ENCODE data around the gene SELENOO. TPM values are rescaled to one million over a fixed set of nuclear protein-coding genes. Genes with fewer than 3 reads are reported as not detected.

SELENOO gene
- total RNA-seq, 2 experiments from 2014 or later: 27.9 to 33.3 TPM

DNA sequence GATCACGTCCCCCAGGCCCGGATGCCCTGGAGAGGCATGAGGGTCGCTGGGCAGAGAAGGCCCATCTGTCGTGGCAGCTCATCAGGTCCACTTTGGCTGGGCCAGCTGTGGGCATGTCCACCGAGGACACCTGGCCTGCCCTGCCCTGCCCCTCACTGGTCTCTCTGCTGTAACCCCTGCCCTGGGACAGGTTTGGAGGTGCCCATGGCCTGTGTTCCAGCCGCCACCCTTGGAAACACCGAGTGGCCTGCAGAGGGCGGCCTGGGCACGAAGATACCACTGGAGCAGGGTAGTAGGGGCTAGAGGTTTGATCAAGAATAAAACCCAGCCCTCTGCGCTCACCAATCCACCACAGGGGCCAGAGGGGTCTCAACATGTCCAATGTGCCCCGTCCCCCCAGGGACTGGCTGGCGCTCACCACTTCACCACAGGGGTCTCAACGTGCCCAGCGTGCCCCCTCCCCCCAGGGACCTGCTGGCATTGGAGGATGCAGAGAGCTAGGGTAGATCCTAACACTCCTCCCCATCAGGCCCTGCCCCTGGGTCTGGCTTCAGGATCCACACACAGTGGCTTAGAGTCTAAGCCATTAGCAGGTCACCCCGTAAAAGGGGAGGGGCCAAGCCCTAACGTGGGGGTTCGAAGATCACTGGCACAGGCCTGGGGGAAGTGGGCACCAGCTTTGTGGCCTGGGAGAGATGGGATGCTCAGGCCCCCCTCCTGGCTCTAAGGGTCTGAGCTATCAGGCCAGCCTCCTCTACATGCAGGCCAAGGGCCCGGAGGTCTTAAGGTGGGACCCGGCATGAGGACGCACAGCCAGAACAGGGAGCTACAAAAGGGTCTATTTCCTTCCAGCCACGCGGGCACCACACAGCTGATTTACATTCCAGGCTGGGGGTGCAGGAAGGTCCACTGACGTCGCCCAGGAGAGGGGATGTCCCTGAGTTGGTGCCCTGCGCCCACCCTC lies 51.6 kb downstream of the SELENOO start:
- peaks cover 2% of the 10 kb centered on the region for H3K36me3 Mint-ChIP-seq
- no peaks in the 10 kb centered on the region for H3K9me3 Mint-ChIP-seq
- DNase-seq (peak; percentile 78), ATAC-seq (ENCODE audit: low read depth) (peak; percentile 55)
- H3K27ac Mint-ChIP-seq: no peak overlapping the region
- no peaks in the 10 kb centered on the region for H3K27me3 Mint-ChIP-seq
- H3K4me3 Mint-ChIP-seq: peak overlapping the region; percentile 42
- H3K4me1 Mint-ChIP-seq: peaks cover 7% of the 10 kb centered on the region
- POLR2A ChIA-PET: interaction anchor here (0.9 to 3.4 kb wide), 7 partner anchors 10 to 316 kb away, joined by 3 to 26 read pairs (median 7); partner anchors contain the start of genes LMF2, MAPK12, NCAPH2 and SCO2

DNA sequence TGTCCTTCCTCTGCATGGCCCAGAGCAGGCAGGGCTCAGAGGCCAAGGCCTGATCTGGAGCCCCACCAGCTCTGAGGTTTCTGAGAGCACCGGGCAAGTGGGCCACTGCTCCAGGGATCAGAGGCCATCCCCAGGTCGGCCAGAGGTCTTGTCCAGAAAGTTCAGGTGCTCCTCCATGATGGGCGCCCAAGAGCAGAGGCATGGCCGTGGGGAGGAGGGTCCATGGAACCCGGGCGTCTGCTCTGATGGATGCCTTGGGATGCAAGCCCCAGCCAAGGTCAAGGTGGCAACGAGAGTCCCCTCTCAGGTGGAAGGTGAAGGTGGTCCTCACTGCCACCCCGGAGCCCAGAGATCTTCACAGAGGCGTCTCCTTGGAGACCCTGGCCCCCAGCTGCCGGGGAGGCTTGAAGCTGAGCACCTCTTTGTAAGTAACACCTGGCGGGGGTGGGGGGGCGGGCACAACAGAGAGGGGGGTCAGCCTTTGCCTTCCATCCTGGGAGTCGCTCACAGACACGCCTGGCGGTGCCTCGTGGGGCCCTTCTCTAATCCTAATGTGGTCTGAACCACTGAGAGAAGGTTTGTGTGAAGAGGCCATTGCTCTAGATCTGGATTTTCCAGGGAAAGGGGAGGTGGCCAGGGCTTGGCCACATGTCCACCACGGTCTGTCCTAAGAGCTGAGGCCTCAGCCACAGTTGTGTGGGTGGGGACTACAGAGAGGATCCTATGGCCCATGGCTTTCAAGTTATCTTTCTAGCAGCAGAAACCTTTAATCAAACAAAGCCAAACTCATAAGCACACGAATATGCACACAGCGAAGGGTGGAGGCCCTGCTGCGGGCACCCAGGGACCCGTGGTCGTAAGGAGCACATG lies 52.5 kb downstream of the SELENOO start:
- POLR2A ChIA-PET: interaction anchor here (0.9 to 3.4 kb wide), 4 partner anchors 9 to 254 kb away, joined by 3 to 26 read pairs (median 3); partner anchors contain the start of genes LMF2, MAPK12 and NCAPH2
- peaks cover 5% of the 10 kb centered on the region for H3K4me1 Mint-ChIP-seq
- no peaks in the 10 kb centered on the region for H3K36me3 Mint-ChIP-seq
- H3K9me3 Mint-ChIP-seq: no peaks in the 10 kb centered on the region
- H3K27ac Mint-ChIP-seq: no peak overlapping the region
- H3K27me3 Mint-ChIP-seq: no peaks in the 10 kb centered on the region
- no peak overlapping the region for H3K4me3 Mint-ChIP-seq
- ATAC-seq (ENCODE audit: low read depth) (no peak), DNase-seq (no peak)

DNA sequence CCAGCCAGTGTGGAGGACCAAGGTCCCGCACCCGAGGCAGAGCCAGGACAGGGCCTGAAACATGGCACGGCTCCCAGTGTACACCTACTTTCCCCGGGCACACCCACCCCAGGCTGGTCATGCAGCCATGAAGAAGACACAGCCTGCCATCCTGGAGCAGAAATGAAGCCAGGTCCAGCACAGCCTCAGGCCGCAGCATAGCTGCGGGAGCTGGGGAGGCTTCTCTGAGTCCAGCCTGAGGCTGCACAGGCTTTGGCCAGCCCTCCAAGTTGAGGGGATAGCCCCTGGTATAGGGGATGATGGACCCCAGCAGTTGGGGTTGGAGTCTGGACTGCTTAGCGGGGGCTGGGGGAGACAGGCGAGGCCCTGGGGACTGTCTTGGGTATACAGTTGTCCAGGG lies 53.1 kb downstream of the SELENOO start:
- Mint-ChIP-seq H3K9me3 (no peaks in the 10 kb centered on the region), H3K4me3 (no peak overlapping the region), H3K4me1 (peaks cover 5% of the 10 kb centered on the region), H3K36me3 (no peaks in the 10 kb centered on the region), H3K27ac (no peak overlapping the region), H3K27me3 (peaks cover 1% of the 10 kb centered on the region)
- DNase-seq (no peak), ATAC-seq (ENCODE audit: low read depth) (no peak)
- POLR2A ChIA-PET: interaction anchor here (1.0 kb wide), 1 partner anchor 14 kb away, joined by 3 read pairs; no protein-coding TSS in a partner anchor

DNA sequence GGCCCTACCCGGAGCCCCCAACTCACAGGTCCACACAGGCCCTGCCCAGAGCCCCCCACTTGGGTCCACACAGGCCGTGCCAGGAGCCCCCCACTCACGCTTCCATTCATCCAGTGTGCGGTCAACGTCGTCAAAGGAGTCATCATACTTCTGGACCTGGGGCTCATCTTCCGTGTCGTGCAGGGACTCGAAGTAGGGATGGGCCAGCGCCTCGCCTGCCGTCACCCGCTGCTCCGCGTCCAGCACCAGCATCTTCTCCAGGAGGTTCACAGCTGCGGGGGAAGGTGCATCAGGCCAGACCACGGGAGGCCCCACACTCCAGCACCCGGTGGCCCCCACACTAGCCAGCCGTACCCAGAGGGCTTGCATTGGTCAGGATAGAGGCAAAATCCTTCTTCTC lies 54.3 kb downstream of the SELENOO start:
- Mint-ChIP-seq H3K4me1 (peaks cover 4% of the 10 kb centered on the region), H3K4me3 (no peak overlapping the region), H3K9me3 (no peaks in the 10 kb centered on the region), H3K27me3 (peaks cover 3% of the 10 kb centered on the region), H3K36me3 (no peaks in the 10 kb centered on the region), H3K27ac (no peak overlapping the region)
- POLR2A ChIA-PET: no interaction called here
- ATAC-seq (ENCODE audit: low read depth): no peak
- no peak for DNase-seq

DNA sequence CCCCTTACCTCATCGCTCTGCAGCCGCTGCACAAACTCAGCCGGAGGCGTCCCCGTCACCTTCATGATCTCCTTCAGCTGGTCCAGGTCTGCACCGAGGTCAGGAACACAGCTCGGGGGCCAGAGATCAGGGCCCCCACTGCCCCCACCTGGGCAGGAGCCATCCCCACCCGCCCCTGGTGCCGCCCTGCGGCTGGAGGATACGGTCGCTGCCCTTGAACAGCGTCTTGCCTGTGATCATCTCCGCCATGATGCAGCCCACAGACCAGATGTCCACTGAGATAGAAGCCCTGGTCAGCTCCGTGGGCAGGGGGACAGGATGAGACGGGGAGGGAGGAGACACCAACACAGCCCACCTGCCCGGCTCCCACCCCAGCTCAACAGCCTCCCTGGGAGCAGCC lies 54.8 kb downstream of the SELENOO start:
- H3K9me3 Mint-ChIP-seq: no peaks in the 10 kb centered on the region
- no peak for DNase-seq
- POLR2A ChIA-PET: no interaction called here
- H3K27ac Mint-ChIP-seq: no peak overlapping the region
- H3K4me3 Mint-ChIP-seq: no peak overlapping the region
- peaks cover 3% of the 10 kb centered on the region for H3K27me3 Mint-ChIP-seq
- peaks cover 1% of the 10 kb centered on the region for H3K4me1 Mint-ChIP-seq
- no peak for ATAC-seq (ENCODE audit: low read depth)
- no peaks in the 10 kb centered on the region for H3K36me3 Mint-ChIP-seq

DNA sequence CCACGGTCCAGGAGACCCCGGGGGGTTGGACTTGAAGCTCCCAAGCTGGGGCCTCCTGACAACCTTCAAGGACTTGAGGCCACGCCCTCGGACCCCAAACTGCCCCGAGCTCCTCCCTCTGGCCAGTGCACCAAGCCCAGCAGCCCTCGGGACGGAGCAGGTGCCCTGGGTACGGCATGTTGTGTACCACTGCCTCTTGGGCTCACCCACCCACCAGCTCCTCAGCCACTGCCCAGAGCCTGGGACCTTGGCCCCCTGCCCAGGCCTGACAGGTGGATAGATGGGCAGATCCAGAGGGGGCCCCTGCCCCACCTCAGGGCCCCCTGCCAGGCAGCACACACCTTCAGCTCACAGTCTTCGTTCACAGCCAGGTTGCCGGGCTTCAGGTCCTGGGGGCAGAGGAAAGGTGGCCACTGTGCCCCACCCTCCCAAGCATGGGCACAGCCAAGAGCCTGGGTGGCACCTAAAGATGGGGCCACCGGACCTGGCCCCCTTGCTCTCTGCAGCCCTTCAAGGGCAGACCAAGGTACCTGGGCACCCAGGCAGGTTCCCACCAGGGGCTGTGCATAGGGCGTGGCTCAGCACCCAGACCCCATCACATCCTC lies 55.5 kb downstream of the SELENOO start:
- Mint-ChIP-seq H3K36me3 (no peaks in the 10 kb centered on the region), H3K4me1 (no peaks in the 10 kb centered on the region), H3K4me3 (no peak overlapping the region), H3K27ac (no peak overlapping the region), H3K9me3 (no peaks in the 10 kb centered on the region), H3K27me3 (peaks cover 3% of the 10 kb centered on the region)
- POLR2A ChIA-PET: interaction anchor here (0.6 kb wide), 1 partner anchor 12 kb away, joined by 3 read pairs; the partner anchor contains the start of gene TUBGCP6
- no peak for DNase-seq
- no peak for ATAC-seq (ENCODE audit: low read depth)

DNA sequence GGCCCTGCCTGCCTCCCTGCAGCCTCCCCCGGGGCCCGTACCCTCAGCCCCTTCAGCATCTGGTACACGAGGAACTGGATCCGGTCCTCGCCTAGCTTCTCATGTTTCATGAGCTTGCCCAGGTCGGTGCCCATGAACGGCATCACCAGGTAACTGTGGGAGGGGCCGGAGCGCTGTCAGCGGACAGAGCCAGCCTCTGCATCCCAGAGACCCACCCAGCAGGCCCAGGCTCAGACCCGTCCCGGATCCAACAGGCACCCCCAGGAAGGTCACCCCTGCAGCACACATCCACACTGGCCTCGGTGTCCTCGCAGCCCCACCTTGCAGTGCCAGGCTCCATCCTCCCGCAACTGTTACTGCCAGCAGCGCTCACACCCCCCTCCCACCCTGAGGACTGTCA lies 56.2 kb downstream of the SELENOO start:
- Mint-ChIP-seq H3K4me3 (no peak overlapping the region), H3K36me3 (no peaks in the 10 kb centered on the region), H3K9me3 (no peaks in the 10 kb centered on the region), H3K27me3 (peaks cover 5% of the 10 kb centered on the region), H3K27ac (no peak overlapping the region), H3K4me1 (peaks cover under 1% of the 10 kb centered on the region)
- POLR2A ChIA-PET: no interaction called here
- no peak for ATAC-seq (ENCODE audit: low read depth)
- no peak for DNase-seq

DNA sequence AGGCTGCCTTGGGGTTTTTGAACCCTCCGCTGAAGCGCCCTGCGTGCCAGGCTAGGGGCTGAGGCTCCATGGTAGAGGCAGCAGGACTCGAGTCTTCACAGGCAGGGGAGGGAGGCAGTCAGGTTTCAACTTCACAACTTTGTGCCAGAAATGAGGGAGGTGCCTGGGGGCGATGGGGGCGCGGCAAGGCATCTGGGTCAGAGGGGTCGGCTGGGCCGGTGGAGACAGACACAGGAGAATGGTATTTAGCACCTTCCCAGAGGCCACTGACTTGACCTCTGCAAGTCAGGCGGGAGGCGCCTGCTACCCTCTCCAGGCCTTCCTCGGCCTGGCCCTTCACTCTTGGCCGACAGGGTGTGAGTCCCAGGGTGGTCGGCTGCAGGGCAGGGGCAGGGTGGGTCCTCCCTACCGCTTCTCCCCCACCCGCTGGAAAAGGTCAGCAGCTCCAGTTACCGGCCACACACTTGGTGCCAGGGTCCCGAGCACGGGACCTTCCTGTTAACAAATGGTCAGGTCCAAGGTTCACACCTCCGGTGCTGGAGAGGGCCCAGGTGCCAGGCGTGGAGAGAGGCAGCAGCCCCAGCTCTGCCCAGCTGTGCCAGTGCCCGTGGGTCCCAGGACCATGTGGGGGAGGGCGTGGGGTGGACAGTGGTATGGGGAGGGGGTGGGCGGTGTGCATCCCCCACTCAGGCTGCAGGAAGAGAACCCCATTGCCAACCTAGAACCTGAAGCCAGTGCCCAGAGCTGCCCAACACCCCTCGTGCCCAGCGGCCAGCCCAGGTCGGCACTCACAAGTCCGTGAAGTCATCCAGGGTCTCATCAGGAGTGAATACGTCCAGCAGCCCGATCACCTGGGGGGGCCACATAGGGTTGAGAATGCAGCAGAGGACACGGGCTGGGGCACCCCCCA lies 56.9 kb downstream of the SELENOO start:
- ATAC-seq (ENCODE audit: low read depth) (no peak), DNase-seq (no peak)
- POLR2A ChIA-PET: no interaction called here
- H3K9me3 Mint-ChIP-seq: no peaks in the 10 kb centered on the region
- peaks cover 11% of the 10 kb centered on the region for H3K27me3 Mint-ChIP-seq
- H3K27ac Mint-ChIP-seq: no peak overlapping the region
- H3K4me1 Mint-ChIP-seq: peaks cover 4% of the 10 kb centered on the region
- H3K36me3 Mint-ChIP-seq: no peaks in the 10 kb centered on the region
- no peak overlapping the region for H3K4me3 Mint-ChIP-seq

DNA sequence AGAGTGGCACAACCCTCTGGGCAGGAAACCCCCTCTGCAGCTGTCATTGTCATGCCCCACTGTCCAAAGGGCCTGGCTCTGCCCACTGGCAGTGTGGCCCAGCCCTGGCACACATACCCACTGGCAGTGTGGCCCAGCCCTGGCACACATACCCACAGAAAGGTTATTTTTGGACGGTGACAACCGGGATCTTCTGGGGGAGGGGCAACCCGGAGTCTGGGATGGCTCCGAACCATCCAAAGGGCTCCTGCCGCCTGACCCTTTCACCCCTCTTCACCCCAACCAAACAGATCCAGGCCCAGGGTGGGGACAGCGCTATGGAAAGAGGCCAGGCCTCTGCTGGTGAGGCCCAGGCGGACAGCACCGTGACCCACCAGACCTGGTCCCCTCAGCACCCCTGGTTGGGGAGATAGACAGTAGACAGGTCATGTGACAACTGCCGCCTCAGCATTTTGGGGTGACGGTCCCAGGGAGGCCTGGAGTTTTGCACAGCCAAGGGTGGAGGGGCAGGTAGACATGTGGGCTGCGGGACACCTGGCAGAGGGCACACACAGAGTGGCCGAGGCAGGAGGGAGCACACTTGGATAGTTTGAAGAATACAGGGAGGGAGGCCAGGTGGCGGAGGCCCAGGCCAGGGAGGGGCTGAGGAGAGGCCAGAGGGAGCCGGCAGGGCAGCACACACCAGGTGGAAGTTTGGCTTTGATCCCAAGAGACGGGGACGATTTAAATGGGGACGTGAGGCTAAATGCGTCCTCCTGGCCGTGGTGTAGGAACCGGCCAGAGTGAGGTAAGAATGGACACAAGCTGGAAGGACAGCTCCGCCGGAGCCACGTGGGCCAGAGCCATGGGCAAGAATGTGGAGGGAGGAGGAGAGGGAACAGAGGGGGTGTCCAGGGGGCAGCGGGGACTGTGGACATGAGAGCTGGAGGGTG lies 57.8 kb downstream of the SELENOO start:
- H3K36me3 Mint-ChIP-seq: no peaks in the 10 kb centered on the region
- H3K27me3 Mint-ChIP-seq: peaks cover 11% of the 10 kb centered on the region
- H3K4me3 Mint-ChIP-seq: no peak overlapping the region
- DNase-seq (no peak), ATAC-seq (ENCODE audit: low read depth) (no peak)
- H3K9me3 Mint-ChIP-seq: no peaks in the 10 kb centered on the region
- POLR2A ChIA-PET: no interaction called here
- no peak overlapping the region for H3K27ac Mint-ChIP-seq
- peaks cover 4% of the 10 kb centered on the region for H3K4me1 Mint-ChIP-seq

DNA sequence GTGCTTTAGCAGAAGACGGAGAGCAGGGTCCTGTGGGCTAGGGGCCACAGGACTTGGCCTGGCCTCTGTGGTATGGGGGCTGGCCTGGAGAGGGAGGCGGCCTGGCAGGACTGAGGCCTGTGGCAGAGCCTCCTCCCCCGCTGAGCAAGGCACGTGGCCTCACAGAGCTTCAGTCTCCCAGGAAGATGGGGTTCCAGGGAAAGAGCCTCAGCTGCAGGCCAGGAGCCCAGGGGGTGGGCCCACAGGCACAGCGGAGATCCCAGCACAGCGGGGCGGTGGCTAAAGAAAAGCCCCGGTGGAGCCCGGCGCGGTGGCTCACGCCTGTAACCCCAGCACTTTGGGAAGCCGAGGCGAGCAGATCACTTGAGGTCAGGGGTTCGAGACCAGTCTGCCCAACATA lies 58.5 kb downstream of the SELENOO start:
- Mint-ChIP-seq H3K9me3 (no peaks in the 10 kb centered on the region), H3K4me3 (no peak overlapping the region), H3K4me1 (peaks cover 4% of the 10 kb centered on the region), H3K27ac (no peak overlapping the region), H3K27me3 (peaks cover 11% of the 10 kb centered on the region), H3K36me3 (no peaks in the 10 kb centered on the region)
- POLR2A ChIA-PET: no interaction called here
- DNase-seq: no peak
- no peak for ATAC-seq (ENCODE audit: low read depth)

DNA sequence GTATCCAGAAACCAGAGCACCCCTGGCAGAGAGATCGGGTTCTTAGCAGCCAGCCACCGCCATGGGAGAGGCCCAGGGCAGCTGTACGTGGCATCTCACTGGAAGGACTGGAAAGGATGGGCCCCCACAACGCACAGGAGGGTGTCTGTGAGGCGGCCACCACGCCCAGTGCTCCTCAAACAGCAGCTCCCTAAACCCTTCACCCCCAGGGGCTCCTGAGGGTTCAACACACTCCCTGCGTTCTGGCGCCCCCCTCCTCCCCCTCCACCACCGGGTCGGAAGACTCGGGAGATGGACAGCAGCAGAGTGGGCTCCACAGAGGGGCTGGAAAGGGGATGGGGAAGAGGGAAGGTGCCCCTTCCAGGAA lies 59.6 kb downstream of the SELENOO start:
- ATAC-seq (ENCODE audit: low read depth) (no peak), DNase-seq (no peak)
- Mint-ChIP-seq H3K4me3 (peak overlapping the region; percentile 16), H3K9me3 (no peaks in the 10 kb centered on the region), H3K36me3 (no peaks in the 10 kb centered on the region), H3K4me1 (peaks cover 4% of the 10 kb centered on the region), H3K27ac (no peak overlapping the region), H3K27me3 (peaks cover 11% of the 10 kb centered on the region)
- POLR2A ChIA-PET: interaction anchor here (3.7 kb wide), 1 partner anchor 9 kb away, joined by 26 read pairs; the partner anchor contains the start of gene HDAC10
